ENCODE data around the gene DDX6. TPM values are rescaled to one million over a fixed set of nuclear protein-coding genes. Genes with fewer than 3 reads are reported as not detected.
"Not testable (repeated sequence)": the region's sequence is repeated elsewhere in the genome, so short reads cannot be mapped to it uniquely, and the experiment has no call there.

Gene DDX6
- total RNA-seq, 2 experiments from 2014 or later: 193 to 212 TPM

DNA sequence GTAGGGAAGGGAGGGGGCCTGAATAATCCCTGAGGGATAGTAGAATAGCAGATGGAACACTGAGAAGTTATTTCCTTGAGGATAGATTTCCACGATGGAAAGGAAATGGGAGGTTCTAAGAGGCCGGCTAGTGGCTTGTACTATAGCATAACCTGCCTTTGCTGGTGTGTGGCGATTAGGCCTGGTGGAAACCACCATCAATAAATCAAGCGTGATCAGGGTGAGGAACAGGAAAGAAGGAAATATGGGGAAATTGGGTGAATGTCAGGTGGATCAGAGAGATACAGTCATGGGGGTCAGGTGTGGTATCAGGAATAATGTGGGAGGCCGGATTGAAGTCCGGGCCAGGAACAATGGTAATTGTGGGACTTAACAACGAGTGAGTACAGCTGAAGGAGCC is 72.4 kb downstream of the DDX6 start:
- ATAC-seq (ENCODE audit: low read depth); H3K27me3 Mint-ChIP-seq; DNase-seq; H3K4me3 Mint-ChIP-seq; H3K27ac Mint-ChIP-seq; POLR2A ChIA-PET; H3K4me1 Mint-ChIP-seq; H3K36me3 Mint-ChIP-seq; H3K9me3 Mint-ChIP-seq: not testable (repeated sequence)

DNA sequence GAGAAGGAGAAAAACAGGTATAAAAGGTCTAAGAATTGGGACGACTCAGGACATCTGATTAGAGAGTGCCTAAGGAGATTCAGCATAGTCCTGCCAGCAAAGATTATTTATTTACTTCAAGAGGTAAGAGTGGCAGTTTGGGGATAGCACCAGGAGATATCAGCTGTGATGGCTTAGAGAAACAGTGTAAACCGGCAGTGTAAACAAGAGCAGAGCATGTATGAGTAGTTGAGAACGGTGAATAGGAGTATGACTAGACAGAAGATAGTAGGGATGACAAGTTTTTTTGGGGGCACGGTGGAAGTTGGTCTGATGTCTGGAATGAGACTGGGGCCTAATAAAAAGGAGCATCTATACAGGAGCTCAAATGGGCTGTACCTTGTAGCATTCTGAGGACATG is 73.2 kb downstream of the DDX6 start:
- H3K27me3 Mint-ChIP-seq; DNase-seq; H3K9me3 Mint-ChIP-seq; H3K4me1 Mint-ChIP-seq; H3K36me3 Mint-ChIP-seq; ATAC-seq (ENCODE audit: low read depth); H3K27ac Mint-ChIP-seq; H3K4me3 Mint-ChIP-seq; POLR2A ChIA-PET: not testable (repeated sequence)

- H3K27ac Mint-ChIP-seq; H3K4me1 Mint-ChIP-seq; ATAC-seq (ENCODE audit: low read depth); H3K4me3 Mint-ChIP-seq; H3K9me3 Mint-ChIP-seq; DNase-seq; H3K27me3 Mint-ChIP-seq; H3K36me3 Mint-ChIP-seq; POLR2A ChIA-PET: not testable (repeated sequence)
These were observed 73.7 kb downstream of the DDX6 start for GRCh38 chr11:118717221-118717620.

- no peak overlapping the region for H3K4me3 Mint-ChIP-seq
- H3K4me1 Mint-ChIP-seq: no peaks in the 10 kb centered on the region
- no peaks in the 10 kb centered on the region for H3K36me3 Mint-ChIP-seq
- POLR2A ChIA-PET: interaction anchor here (0.7 kb wide), 1 partner anchor 86 kb away, joined by 4 read pairs; no protein-coding TSS in a partner anchor
- H3K27ac Mint-ChIP-seq: no peak overlapping the region
- peaks cover 9% of the 10 kb centered on the region for H3K27me3 Mint-ChIP-seq
- H3K9me3 Mint-ChIP-seq: no peaks in the 10 kb centered on the region
- ATAC-seq (ENCODE audit: low read depth) (no peak), DNase-seq (no peak)
These were observed 75.1 kb downstream of the DDX6 start for GRCh38 chr11:118715837-118716260.

DNA sequence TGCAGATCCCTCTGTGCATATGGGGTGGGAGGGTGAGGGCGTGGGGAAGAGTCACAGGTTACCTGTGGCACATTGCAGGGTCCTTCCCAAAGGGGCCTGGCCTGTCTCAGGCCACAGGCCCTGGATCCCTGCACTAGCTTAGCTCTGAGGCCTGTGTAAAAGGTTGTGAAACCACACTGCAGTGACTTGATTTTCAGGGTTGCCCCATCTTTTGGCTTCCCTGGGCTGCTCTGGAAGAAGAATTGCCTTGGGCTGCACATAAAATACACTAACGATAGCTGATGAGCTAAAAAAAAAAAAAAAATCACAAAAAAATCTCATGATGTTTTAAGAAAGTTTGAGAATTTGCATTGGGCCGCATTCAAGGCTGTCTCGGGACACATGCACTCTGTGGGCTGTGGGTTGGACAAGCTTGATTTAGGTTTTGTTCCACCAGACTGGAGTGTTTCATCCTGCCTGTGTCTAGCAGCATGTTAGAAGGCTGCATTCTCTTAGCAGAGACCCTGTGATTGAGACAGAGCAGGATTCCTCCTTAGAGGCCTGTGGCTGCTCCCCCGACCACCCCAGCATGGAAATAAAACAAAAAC is 75.6 kb downstream of the DDX6 start:
- Mint-ChIP-seq H3K36me3 (no peaks in the 10 kb centered on the region), H3K27ac (no peak overlapping the region), H3K4me3 (no peak overlapping the region), H3K4me1 (no peaks in the 10 kb centered on the region), H3K27me3 (peaks cover 6% of the 10 kb centered on the region), H3K9me3 (no peaks in the 10 kb centered on the region)
- POLR2A ChIA-PET: interaction anchor here (0.6 kb wide), 1 partner anchor 59 kb away, joined by 3 read pairs; no protein-coding TSS in a partner anchor
- DNase-seq (no peak), ATAC-seq (ENCODE audit: low read depth) (no peak)

GRCh38 chr11:118714816-118715215 is 76.1 kb downstream of the DDX6 start:
- Mint-ChIP-seq H3K27ac (no peak overlapping the region), H3K9me3 (no peaks in the 10 kb centered on the region), H3K4me1 (no peaks in the 10 kb centered on the region), H3K36me3 (no peaks in the 10 kb centered on the region), H3K27me3 (peaks cover 5% of the 10 kb centered on the region), H3K4me3 (no peak overlapping the region)
- POLR2A ChIA-PET: interaction anchor here (0.6 to 0.7 kb wide), 2 partner anchors 59 to 155 kb away, joined by 3 to 4 read pairs; no protein-coding TSS in a partner anchor
- DNase-seq (no peak), ATAC-seq (ENCODE audit: low read depth) (no peak)

- ATAC-seq (ENCODE audit: low read depth); DNase-seq; H3K4me1 Mint-ChIP-seq; H3K4me3 Mint-ChIP-seq; H3K9me3 Mint-ChIP-seq; H3K36me3 Mint-ChIP-seq; H3K27me3 Mint-ChIP-seq; H3K27ac Mint-ChIP-seq: not testable (repeated sequence)
- POLR2A ChIA-PET: interaction anchor here (0.7 kb wide), 1 partner anchor 156 kb away, joined by 4 read pairs; no protein-coding TSS in a partner anchor
These were observed 76.5 kb downstream of the DDX6 start for GRCh38 chr11:118714416-118714815.

DNA sequence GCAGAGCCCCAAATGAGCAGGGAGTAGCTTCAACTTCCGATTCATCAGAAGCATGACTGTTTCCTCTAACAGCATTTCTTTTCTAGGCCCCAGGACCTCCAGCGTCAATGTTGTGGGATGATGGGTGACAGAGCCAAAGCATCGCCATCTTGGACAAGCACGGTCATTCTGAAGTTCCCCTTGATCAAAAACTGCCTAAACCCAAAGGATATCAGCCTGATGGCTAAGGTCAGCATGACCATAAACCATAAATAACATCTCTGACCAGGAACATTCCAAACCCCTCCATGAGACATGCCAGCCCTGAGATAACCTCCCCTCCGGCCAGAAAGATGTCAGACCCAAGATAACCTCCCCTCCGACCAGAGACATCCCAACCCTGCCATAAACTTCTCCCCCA is 82.7 kb downstream of the DDX6 start:
- Mint-ChIP-seq H3K4me3 (no peak overlapping the region), H3K9me3 (no peaks in the 10 kb centered on the region), H3K4me1 (peaks cover 17% of the 10 kb centered on the region), H3K36me3 (no peaks in the 10 kb centered on the region), H3K27me3 (peaks cover 15% of the 10 kb centered on the region), H3K27ac (no peak overlapping the region)
- ATAC-seq (ENCODE audit: low read depth): no peak
- POLR2A ChIA-PET: no interaction called here
- DNase-seq: no peak

DNA sequence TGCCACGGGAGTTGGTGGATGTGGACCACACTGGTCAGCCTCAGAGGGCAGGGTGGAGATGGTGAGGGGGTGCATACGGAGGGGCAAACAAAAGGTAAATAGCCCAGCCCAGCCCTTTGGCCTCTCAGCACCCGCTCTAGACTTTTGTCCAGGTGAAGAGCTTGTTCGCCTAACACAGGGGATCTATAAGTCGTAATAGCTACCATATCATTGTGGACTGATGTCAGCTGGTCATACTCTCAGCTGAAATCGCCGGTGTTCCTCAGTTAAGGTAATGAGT is 84.5 kb downstream of the DDX6 start:
- POLR2A ChIA-PET: no interaction called here
- H3K9me3 Mint-ChIP-seq: no peaks in the 10 kb centered on the region
- no peak for ATAC-seq (ENCODE audit: low read depth)
- no peak overlapping the region for H3K27ac Mint-ChIP-seq
- H3K36me3 Mint-ChIP-seq: no peaks in the 10 kb centered on the region
- peaks cover 15% of the 10 kb centered on the region for H3K27me3 Mint-ChIP-seq
- H3K4me1 Mint-ChIP-seq: peaks cover 17% of the 10 kb centered on the region
- no peak for DNase-seq
- no peak overlapping the region for H3K4me3 Mint-ChIP-seq

DNA sequence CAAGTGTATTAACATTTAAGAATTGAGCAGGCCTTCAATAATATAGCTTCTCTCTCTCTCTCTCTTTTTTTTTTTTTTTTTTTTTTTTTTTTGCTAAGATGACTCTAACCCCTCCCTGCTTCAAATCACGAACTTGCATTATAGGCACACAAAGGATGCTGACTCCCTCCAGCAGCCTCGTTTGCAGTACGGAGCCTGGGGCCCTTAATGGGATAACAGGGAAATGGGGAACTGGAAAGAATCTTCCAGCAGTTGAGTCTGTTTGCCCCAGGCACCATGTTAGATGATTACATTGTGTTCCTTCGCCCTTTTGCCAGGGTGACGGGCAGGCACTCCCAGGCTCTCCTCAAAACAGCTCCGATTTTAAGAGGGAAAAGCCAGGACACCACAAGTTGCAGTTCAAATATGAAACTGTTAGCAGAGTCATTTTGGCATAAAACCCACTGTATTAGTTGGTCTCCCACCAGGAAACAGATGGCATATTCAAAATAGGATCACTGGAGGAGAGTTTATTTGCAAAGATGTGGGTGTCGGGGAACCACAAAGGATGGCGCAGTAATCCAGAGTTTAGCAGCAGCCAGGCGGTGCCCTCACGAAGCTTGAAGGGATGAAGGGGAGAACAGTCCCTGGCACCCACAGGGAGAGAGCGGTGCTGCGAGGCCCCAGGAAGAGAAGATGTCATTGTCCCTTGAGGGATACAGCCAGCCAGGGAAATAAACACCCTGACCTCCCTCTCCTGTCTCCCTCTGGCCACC is 85.0 kb downstream of the DDX6 start:
- H3K36me3 Mint-ChIP-seq: no peaks in the 10 kb centered on the region
- POLR2A ChIA-PET: interaction anchor here (0.6 to 1.5 kb wide), 4 partner anchors 14 to 310 kb away, joined by 3 to 4 read pairs (median 4); partner anchors contain the start of gene DDX6
- no peak overlapping the region for H3K27ac Mint-ChIP-seq
- DNase-seq (no peak), ATAC-seq (ENCODE audit: low read depth) (no peak)
- peaks cover 17% of the 10 kb centered on the region for H3K4me1 Mint-ChIP-seq
- no peak overlapping the region for H3K4me3 Mint-ChIP-seq
- H3K27me3 Mint-ChIP-seq: peaks cover 15% of the 10 kb centered on the region
- H3K9me3 Mint-ChIP-seq: no peaks in the 10 kb centered on the region

DNA sequence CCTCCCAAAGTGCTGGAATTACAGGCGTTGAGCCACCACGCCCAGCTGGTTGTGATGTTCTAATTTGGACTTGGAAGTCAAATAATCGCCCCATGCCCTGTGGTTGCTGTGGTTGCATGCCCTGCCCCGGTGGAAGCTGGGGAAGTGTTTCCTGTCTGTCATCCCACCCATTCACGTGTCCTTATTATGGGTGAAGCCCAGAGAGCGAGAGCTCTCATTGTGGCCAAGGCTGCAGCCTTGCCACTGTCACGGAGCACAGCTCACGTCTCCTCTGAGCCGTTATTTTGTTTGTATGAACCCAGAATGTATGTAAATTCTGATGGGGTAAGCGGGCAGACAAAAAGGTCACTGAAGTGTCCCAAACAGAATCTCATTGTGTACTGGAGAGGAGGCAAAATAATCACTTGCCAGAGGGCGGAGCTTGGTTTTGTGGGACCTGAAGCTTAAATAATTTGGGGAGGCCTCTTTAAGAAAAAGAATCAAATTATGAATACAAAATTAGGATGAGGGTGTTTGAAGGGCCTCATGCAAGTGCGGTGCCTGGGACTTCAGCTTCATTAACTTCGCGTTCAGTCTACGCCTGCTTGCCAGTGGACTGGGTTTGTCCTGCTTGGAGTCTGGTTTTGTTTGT is 85.7 kb downstream of the DDX6 start:
- POLR2A ChIA-PET: interaction anchor here (0.6 to 1.5 kb wide), 5 partner anchors 13 to 310 kb away, joined by 3 to 4 read pairs (median 3); partner anchors contain the start of gene DDX6
- H3K27ac Mint-ChIP-seq: peak overlapping the region; percentile 17
- peaks cover 2% of the 10 kb centered on the region for H3K36me3 Mint-ChIP-seq
- peaks cover 15% of the 10 kb centered on the region for H3K27me3 Mint-ChIP-seq
- peak overlapping the region; percentile 58 for H3K4me3 Mint-ChIP-seq
- H3K4me1 Mint-ChIP-seq: peaks cover 17% of the 10 kb centered on the region
- ATAC-seq (ENCODE audit: low read depth): peak; percentile 82
- DNase-seq: peak; percentile 49
- H3K9me3 Mint-ChIP-seq: peaks cover 3% of the 10 kb centered on the region

DNA sequence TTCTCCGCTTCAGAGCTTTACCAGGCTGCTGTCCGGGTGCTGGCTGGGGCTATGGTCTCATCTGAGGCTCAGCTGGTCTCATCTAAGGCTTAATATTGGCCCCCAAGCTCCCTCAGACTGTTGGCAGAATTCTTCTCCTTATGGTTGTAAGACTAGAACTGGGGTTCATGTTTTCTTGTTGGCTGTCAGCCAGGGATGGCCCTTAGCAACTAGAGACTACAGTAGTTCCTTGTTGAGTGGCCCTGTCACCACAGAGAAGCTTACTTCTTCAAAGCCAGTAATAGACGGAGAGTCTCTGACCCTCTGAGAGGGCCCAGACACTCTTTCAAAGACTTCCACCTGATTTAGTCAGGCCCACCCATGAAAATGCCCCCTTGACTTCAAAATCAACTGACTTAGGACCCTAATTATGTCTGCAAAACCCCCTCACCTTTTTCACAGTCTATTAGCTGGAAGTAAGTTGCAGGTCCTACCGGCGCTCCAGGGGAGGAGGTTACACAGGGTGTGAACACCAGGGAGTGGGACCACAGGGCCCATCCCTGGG is 87.3 kb downstream of the DDX6 start:
- Mint-ChIP-seq H3K27ac (no peak overlapping the region), H3K36me3 (peaks cover 5% of the 10 kb centered on the region), H3K4me1 (peaks cover 27% of the 10 kb centered on the region), H3K9me3 (peaks cover 5% of the 10 kb centered on the region), H3K27me3 (peaks cover 15% of the 10 kb centered on the region), H3K4me3 (no peak overlapping the region)
- ATAC-seq (ENCODE audit: low read depth): no peak
- no peak for DNase-seq
- POLR2A ChIA-PET: no interaction called here

DNA sequence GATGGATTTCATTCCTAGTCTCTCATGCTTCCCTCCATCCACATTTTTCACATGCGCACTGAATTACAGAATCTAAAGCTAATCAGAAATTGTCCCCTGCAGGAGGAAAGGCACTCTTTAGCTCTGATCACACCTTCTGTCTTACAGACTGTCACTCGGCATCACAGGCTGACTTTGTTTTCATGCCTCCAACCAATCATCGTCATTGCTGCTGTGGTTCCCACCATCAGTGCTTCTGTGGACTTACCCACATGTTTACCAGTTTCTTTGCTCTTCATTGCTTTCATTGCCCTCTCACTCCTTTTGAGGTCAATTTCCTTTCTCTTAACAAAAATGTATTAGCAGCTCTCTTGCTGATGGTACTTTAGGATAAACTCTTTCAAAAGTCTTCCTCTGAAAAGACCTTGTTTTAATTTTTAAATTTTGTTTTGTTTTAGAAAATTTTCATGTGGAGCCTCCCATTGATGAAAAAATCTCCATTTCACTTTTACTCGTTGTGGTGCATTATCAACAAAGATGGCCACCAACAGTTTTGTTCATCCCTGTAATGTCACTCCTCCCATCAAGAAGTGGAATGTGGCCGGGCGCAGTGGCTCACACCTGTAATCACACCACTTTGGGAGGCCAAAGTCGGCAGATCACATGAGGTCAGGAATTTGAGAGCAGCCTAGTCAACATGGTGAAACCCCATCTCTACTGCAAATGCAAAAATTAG is 91.3 kb downstream of the DDX6 start:
- ATAC-seq (ENCODE audit: low read depth) (peak; percentile 92), DNase-seq (no peak)
- Mint-ChIP-seq H3K9me3 (peaks cover 5% of the 10 kb centered on the region), H3K36me3 (peaks cover 5% of the 10 kb centered on the region), H3K27ac (peak overlapping the region; percentile 84), H3K4me1 (peaks cover 19% of the 10 kb centered on the region), H3K27me3 (no peaks in the 10 kb centered on the region), H3K4me3 (peak overlapping the region; percentile 37)
- POLR2A ChIA-PET: interaction anchor here (0.9 to 1.4 kb wide), 2 partner anchors 91 to 93 kb away, joined by 4 to 5 read pairs; partner anchors contain the start of gene DDX6
